HG02981 (cell line): Measurements from ENCODE around the gene AHDC1.
"Not testable (repeated sequence)": the region's sequence is repeated elsewhere in the genome, so short reads cannot be mapped to it uniquely, and the experiment has no call there.

Experiments used
- ATAC-seq: cut with Tn5 transposase; IDR thresholded peaks from one replicate; pipeline ENCODE4 v1.9.1; 2021; ENCODE audit warnings: mild to moderate bottlenecking, moderate library complexity; ENCODE audit not compliant: unreplicated experiment

AHDC1 gene

GRCh38 chr1:27603681-27604578 is at the start of gene AHDC1:
TSS of gene AHDC1 (minus strand) at chr1:27604144. CDS start at chr1:27552115, 52,029 bp downstream.
- ATAC-seq, result peak; percentile 55

- ATAC-seq, result no peak
Measured at GRCh38 chr1:27652111-27652864, 48.3 kb upstream of the AHDC1 start.

GRCh38 chr1:27650539-27651175 is 46.7 kb upstream of the AHDC1 start:
- no peak for ATAC-seq

- no peak for ATAC-seq
Measured at GRCh38 chr1:27650171-27650538, 46.2 kb upstream of the AHDC1 start.

- ATAC-seq, result no peak
Measured at GRCh38 chr1:27649306-27649635, 45.3 kb upstream of the AHDC1 start.

- ATAC-seq, result no peak
Measured at GRCh38 chr1:27648602-27649305, 44.8 kb upstream of the AHDC1 start.

- no peak for ATAC-seq
Measured at GRCh38 chr1:27647328-27647727, 43.4 kb upstream of the AHDC1 start.

GRCh38 chr1:27646676-27647075 is 42.7 kb upstream of the AHDC1 start:
- ATAC-seq, result no peak

GRCh38 chr1:27645071-27645415 is 41.1 kb upstream of the AHDC1 start:
- ATAC-seq, result no peak

- no peak for ATAC-seq
Measured at GRCh38 chr1:27644369-27645070, 40.6 kb upstream of the AHDC1 start.

GRCh38 chr1:27643600-27644368 is 39.8 kb upstream of the AHDC1 start:
- ATAC-seq, result peak; percentile 54

GRCh38 chr1:27640514-27640913 is 36.6 kb upstream of the AHDC1 start:
- ATAC-seq, result not testable (repeated sequence)

GRCh38 chr1:27638805-27639204 is 34.9 kb upstream of the AHDC1 start:
- no peak for ATAC-seq

- ATAC-seq, result no peak
Measured at GRCh38 chr1:27638047-27638734, 34.2 kb upstream of the AHDC1 start.

GRCh38 chr1:27635396-27636142 is 31.6 kb upstream of the AHDC1 start:
- no peak for ATAC-seq

GRCh38 chr1:27634985-27635367 is 31.0 kb upstream of the AHDC1 start, which contains the start of gene FGR:
TSS of gene FGR (minus strand) at chr1:27635185. CDS start at chr1:27623916, 11,269 bp downstream.
- no peak for ATAC-seq

- no peak for ATAC-seq
Measured at GRCh38 chr1:27634177-27634984, 30.4 kb upstream of the AHDC1 start.
